ENCODE results near the gene CYTH4.

CYTH4 gene

DNA sequence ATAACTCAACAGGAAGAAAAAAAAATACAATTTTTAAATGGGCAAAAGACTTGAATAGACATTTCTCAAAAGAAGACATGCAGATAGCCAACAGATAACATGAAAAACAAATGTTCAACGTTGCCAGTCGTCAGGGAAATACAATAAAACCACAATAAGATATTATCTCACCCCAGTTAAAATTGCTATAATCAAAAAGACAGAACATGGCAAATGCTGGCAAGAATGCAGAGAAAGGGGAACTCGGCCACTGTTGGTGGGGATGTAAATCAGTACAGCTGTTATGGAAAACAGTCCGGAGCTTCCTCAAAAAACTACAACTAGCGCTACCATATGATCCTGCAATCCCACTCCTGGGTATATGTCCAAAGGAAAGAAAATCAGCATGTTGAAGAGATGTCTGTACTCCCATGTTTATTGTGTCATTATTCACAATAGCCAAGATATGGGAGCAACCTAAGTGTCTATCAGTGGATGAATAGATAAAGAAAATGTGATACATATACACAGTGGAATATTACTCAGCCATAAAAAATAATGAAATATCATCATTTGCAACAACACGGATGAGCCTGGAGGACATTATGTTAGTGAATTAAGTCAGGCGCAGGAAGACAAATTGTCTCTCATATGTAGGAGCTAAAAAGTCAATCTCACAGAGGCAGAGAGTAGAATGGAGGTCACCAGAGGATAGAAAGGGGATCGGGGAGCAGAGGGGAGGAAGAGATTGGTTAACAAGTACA, 12.2 kb upstream of the CYTH4 start:
- DNase-seq (ENCODE audit: low read depth in 1 of 2, low spot score in 1 of 2) = no peak

DNA sequence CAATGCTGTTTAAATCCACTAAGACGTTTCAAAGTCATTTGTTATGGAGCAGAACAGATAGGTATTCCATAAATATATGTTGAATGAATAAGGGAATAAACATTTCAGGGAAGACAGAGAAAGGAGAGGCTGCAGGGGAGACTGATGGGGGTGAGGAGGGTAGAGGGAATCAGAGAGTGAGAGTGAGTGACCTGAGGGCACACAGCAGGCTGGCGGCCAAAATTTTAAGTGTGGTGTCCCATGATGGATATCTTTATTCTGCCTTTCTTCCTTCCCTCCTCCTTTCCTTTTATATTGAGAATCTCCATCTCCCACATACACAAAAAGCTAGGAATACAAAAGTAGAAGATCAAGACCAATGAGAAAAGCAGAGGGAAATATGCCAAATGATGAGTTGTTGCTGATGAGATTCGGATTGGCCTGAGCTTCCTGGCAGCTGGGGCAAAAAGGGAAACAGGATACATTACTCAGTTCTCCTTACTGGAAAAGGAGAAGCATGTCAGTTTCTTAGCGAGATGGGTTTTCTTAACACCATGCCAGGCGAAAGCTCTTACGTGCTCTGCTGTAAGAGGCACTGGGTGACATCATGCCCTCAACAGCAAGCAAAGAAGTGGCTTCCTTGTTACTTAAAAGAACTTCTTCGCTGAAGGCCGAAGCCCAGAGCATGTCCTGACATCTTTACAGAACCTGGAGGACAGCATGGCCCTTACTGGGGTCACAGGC, 11.2 kb upstream of the CYTH4 start:
- DNase-seq (ENCODE audit: low read depth in 1 of 2, low spot score in 1 of 2) = no peak

DNA sequence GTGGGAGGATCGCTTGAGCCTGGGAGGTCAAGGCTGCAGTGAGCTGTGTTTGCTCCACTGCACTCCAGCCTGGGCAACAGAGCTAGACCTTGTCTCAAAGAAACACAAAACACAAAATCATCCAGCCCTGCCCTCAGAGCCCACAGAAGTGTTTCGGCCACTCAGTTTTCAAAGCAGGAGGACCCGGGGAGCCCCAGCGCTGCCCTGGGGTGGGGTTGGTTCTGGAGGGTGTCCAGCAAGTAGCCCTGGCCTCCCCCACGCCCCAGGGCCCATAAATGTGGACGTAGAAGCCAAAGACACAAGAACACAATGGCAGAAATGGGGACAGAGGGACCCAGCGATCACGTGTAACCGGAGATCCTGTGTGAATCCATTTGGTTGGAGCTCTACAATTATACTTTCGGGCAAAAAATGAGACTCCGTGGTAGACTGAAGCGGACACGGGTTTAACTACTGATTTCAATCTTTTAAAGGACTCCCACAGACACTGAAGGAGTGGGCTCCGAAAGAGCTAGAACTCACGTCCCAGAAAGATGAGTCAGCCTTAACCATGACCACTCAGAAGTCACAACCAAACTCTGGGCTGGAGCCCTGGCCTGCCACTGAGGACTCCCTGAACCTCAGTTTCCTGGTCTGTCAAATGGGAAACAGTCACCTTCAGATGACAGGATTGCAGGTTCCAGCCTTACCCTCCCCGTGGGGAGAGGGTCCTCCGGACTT, 9.0 kb upstream of the CYTH4 start:
- no peak for DNase-seq (ENCODE audit: low read depth in 1 of 2, low spot score in 1 of 2)

DNA sequence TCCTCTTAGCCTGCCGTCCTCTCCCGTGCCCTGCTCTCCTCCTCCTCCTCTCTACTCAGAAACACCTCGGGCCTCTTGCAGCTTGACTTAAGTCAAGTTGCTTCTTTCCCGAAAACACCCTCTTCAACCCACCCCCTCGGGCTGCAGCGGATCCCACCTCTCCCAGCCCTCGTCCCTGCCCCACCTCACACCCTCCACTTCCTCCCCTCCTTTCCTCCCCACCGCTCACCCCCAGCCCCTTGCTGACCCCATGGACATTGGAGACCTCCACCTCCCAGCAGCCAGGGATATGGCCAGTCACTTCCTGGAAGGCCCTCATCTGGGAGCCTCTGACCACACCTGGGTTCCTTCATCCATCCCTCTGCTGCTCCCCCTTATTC, 8.5 kb upstream of the CYTH4 start:
- DNase-seq (ENCODE audit: low read depth in 1 of 2, low spot score in 1 of 2) = no peak

DNA sequence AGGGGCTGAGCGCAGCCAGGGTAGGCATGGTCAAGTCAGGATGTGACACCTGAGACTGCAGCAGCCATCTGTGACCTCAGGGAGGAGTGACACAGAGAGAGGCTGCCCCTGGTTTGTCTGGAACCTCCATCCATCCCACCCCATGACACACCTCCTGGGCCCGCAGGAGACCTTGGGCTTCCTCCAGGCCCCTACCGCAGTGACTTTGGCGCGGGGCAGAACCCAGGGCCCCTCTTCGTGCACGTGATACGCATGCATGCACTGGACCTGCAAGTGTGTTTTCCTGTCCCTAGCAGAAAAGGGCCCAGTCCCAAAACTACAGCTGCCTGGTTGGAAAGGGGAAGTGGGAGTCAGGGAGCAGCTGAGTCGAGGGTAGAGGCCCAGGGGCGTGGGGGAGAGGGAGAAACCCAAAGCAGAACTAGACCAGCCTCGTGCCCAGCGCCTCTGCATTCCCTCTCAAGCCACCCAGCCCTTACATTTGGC, 7.9 kb upstream of the CYTH4 start:
- no peak for DNase-seq (ENCODE audit: low read depth in 1 of 2, low spot score in 1 of 2)

DNA sequence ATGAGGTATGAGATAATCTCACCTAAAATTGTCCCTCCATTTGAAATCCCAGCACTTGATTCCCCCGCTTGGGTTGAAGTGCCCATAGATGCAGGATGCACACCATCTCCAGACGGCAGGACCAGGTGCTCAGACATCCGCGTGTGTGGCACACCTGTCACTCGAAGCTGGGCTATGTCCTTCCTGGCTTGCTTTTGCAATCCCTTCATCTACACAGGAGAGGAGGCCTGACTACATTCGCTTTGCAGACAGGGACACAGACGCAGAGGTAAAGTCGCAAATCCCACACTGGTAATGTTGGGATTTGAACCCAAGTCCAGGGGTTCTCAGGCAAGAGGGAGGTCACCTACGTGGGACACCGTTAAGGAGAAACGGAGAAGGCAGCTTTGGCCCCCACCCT, 7.2 kb upstream of the CYTH4 start:
- no peak for DNase-seq (ENCODE audit: low read depth in 1 of 2, low spot score in 1 of 2)

DNA sequence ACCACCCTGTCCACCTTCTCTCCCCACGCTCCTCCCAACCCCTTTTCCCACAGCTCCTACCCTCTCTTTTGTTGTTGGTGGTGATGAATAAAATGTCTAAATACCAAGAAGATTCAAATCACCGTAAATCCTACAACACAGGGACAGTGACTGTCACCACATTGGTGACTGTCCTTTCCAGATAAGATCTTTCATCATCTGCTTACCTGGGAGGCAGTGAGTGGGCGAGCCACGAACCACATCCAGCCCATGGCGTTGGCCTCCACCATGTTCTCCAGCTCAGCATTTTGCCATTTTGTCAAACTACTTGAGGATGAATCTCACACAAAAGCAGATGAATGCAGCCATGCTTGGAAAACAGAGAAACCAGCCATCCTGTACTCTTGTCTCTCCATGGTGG, 6.7 kb upstream of the CYTH4 start:
- DNase-seq (ENCODE audit: low read depth in 1 of 2, low spot score in 1 of 2) = no peak

DNA sequence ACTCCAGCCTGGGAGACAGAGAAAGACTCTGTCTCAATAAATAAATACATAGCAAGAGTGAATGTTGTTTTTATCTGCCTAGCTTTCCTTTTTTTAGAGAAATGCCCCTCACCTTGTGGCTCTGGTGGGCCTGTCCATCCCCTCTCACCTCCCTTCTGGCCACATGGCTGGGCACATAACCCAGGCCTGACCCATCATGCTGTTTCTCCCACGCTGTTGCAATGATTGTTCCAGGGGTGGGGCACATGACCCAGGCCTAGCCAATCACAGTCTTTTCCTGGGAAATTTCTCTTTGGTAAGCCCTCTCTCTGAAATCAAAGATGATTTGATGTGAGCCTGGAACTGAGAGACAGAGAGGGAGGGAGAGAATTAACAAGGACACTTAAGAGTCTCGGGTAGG, 5.5 kb upstream of the CYTH4 start:
- DNase-seq (ENCODE audit: low read depth in 1 of 2, low spot score in 1 of 2) = no peak

DNA sequence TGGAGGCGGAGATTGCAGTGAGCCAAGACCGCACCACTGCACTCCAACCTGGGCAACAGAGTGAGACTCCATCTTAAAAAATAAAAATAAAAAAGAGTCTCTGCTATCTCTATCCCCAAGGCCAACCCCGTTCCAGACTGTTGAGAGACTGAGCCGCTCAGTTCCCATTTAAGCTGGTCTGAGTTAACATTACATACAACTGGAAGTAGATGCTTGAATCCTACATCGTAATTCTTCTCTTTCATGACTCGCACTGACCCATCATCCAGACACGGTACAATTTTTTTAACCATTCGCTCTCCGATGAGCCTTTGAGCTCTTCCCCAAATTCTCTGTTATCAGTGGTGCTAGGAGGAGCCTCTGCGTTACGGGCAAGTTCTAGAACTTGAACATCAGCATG, 4.9 kb upstream of the CYTH4 start:
- no peak for DNase-seq (ENCODE audit: low read depth in 1 of 2, low spot score in 1 of 2)

DNA sequence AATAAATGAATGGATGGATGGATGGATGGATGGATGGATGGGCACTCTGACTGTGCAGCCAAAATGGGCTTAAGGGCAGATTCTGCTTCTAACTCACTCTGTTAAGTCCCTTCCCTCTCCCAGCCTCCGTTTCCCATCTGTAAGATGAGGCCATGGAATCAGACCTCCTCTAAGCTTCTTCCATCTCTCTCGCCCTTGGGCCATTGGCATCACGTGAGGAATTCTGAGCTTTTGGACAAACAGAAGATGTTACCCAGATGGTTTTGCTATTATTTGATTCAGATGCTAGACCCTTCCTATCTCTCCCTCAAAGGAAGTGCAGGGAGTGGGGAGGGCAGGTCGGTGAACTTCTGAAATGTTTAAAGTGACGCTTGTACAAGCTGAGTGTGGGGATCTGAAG, 4.0 kb upstream of the CYTH4 start:
- no peak for DNase-seq (ENCODE audit: low read depth in 1 of 2, low spot score in 1 of 2)

DNA sequence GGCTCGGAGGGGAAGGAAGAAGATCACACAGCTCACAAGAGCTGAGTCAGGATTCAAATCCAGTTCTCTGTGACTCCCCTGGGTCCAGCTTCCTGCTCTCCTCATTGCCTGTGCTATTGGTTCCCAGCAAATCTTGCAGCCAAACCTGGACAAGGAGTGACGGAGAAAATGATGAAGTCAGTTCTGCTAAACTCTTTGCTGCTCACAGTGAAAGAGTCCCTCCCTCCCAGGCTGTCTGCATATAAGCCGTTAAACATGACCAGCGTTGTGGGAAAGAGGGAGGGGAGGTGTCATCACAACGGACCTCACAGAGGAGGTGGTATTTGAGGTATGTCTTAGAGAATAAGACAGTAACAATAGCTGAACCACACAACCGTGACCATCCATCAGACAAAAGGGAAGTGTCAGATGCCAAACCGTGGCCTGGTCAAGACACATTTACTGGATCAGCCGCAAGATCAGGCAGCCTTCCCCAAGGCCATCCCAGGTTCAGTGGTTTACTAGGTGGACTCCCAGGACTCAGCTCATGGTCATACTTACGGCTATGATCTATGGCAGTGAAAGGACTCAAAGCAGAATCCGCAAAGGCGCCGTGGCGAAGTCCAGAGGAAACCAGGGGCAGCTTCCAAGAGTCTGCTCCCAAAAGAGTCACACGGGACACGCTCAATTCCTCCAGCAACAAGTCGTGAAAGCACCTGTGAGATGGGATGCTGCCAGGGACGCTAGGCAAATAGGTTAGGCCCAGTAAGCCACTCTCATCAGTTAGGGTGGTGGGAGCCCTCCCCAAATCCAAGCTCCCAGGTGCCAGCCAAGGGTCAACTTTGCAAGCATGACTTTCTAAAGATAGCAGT, 2.8 kb upstream of the CYTH4 start:
- DNase-seq (ENCODE audit: low read depth in 1 of 2, low spot score in 1 of 2) = no peak

DNA sequence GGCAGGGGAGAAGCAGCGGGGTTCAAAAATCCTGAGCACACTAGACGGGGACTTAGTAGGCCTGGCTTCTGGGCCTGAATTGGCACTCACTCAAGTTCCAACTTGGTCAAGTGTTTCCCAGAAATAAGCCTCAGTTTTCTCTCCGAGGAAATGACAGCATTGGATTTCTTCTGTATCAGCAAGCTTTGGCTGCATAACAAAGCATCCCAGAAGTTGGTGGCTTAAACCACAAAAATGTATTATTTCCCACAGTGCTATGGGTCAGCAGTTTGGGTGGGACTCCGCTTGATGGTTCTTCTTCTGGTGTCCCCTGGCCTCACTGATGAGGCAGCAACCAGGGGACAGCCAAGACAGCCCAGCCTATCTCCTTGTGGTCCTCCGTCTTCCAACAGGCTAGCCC, 1.6 kb upstream of the CYTH4 start:
- no peak for DNase-seq (ENCODE audit: low read depth in 1 of 2, low spot score in 1 of 2)

DNA sequence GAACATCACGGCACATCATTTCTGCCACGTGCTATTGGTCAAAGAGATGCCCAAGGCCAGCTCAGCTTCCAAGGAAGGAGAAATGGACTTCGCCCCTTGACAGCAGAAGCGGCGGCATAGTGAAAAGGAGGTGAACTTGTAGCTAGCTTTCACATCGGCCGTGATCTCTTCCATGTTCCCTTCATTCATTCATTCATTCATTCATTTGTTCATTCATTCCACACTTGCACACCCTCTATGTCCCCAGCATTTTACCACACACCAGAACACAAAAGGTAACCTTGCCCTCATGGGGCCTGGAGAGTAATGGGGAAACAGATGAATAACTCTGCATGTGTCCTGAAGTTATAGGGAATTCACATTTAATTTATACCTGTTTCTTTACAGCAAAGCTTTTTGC, 1.1 kb upstream of the CYTH4 start:
- DNase-seq (ENCODE audit: low read depth in 1 of 2, low spot score in 1 of 2) = no peak

DNA sequence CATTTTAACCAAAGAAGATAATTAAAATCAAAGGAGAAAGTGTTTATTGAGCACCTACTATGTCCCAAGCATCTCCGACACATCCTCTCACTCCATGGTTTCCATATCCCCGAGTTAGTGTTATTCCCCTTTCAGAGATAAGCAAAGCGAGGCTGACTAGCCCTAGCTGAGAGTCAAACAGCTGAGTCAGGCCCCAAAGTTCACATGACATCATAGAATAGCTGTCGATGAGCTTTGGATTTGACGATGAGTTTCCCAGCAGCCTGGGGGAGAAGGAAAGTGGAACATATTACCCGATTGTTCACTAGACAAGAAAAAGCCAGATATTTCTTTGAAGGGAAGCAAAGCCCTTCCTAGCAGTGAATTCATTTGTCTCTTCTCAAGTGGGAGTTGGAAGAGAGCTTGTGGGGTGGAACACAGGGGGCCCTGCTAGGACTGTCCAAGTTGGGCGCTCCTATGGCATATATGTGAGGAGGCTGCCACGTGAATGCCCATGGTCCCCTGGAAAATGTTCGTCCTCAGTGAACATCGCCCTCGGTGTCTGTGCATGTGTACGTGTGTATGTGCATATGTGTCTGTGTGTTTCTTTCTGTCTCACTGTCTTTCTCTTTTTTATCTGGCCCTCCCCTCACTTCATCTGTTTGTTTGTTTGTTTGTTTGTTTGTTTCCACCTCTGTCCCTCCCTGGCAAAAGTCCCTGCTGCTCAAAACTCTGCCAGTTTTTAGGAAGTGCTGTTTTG, 493 bp upstream of the CYTH4 start:
- DNase-seq (ENCODE audit: low read depth in 1 of 2, low spot score in 1 of 2) = no peak

DNA sequence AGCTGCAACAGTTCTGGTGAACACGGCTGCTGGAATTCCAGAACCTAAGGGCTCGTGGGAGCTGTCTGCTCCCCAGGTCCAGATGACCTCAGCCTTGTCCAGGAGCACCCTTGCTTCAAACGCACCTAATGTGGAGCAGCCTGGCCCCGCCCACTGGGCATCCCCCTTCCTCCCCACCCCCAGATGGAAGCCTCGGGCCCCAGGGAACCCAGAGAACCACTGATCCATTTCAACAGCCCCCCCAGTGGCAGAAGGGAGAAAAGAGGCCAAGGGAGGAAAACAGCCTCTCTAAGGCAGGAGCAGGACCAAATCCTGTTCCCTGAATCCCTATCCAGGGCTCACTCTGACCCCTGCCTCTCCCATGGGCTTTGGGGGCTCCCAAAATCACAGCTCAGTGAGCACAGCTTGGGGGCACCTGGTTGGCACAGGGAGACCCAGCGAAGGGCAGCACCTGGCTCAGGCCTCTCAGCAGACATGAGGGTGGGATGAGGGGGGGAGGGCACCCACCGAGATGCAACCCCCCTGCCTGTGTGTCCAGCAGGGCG, 1.2 kb downstream of the CYTH4 start:
- no peak for DNase-seq (ENCODE audit: low read depth in 1 of 2, low spot score in 1 of 2)

DNA sequence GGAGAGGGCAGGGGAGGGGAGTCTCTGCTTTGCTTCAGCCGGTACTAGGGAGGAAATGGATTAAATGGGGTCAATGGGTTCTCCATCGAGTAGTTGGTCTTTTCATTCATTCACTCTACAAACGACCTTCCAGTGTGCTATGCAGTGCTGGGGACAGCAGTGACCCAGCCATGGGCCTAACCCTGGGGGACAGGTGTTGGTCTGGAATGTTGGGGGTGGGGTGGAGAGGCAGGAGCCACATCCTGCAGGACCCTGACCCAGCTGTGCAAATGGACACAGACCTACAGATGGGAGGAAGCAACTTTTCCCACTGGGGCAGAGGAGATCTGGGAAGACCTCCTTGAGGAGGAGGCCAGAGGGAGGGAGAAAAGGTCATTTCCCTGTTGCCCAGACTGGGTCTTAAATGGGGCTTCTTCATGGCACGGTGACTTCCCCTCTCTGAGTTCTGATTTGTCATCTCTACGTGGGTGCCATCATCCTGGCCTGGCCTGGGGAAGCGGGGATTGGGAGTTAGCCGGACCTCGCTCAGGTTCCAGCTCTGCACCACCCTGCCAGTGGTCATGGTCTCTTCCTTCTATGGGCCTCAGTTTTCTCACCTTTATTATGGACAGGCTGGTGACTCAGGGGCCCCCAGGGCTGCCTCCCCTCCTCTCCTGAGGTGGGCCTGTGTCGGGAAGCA, 2.0 kb downstream of the CYTH4 start:
- no peak for DNase-seq (ENCODE audit: low read depth in 1 of 2, low spot score in 1 of 2)

DNA sequence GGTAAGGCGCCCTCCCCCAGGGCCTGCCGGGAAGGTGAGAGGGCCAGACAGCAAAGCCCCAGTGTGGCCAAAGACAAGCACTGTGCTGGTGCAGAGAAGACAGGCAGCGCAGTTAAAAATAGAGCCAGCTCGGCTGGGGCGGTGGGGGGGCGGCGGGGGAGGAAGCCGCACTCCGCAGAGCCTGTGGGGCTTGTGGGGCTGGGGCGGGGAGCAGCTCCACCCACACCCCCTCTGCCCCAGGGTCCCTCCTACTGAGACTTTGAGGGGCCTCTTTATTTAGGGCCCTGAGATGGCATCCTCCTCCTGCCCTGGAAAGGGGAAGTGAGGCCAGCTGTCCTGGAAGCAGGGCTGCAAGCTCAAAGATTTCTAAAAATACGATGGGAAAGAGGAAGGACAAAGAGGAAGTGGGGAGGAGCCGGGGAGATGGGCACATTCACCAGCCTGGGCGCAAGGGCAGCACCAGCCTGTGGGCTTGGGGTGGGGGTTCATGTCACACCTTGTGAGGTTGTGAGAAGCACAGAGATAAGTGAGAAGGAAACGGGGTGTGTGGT, 2.6 kb downstream of the CYTH4 start:
- DNase-seq (ENCODE audit: low read depth in 1 of 2, low spot score in 1 of 2) = no peak

DNA sequence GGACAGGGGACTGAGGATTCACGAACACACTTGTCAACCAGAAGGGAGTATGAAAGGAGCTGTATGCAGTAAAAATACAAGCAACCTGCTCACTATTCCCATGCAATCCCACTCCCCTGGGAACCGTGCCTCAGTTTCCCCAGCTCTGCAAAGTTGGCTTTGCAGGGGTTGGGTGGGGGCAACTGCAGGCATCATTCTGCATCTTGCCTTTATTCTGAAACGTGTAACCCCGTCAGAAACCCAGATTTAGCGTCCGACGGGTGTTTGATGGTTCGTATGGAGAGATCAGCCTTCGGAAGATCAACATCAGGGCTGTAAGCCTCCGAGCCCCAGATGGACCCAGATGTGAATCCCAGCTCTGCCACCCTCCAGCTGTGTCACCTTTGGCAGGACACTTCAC, 3.6 kb downstream of the CYTH4 start:
- DNase-seq (ENCODE audit: low read depth in 1 of 2, low spot score in 1 of 2) = no peak

DNA sequence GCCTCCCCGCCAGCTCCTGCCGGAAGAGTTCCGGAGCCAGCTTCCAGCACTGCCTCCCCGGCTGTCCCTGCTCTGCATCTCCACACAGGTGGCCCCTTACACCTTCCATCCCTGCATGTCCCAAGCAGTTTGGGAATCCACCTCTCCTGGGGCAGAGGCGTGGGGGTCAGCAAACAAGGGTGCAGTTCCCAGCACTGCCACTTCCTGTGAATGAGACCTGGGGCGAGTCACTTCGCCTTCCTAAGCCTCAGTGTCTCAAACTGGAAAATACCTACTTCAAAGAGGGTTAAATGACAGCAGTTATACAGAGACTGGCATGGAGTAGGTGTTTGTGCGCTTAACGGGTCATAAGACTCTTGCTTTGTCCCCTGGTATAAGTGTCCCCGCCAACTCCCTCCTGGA, 5.2 kb downstream of the CYTH4 start:
- DNase-seq (ENCODE audit: low read depth in 1 of 2, low spot score in 1 of 2) = no peak

Measured in activated CD4-positive, alpha-beta T cell treated with anti-CD3 and anti-CD28 coated beads, Interleukin-2, amount 50 U/mL, for 24 hours (primary cell).